ENCODE data around the gene ARMC7.

DNA sequence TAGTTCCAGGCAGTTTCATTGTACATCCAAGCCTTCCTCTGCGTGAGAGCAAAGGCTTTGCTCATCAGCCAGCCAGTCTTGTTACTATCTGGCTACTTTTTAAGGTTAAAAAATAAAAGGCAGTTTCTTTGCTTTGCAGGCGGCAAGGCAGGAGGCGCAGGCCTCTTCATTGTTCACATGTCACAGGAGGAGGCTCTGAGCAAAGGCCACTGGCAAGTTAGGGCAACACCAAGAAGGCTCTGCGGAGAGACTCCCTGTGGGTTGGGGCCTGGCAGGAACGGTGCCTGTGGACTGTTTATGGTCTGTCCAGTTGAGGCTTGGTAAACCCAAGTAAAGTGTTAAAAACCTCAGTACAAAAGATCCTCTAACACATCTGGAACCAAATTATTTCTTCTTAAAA lies 25.7 kb downstream of the ARMC7 start:
- no peak for TF ChIP-seq POLR2AphosphoS5 (IDR thresholded peaks at IDR 0.05)
- TF ChIP-seq, protein P1, sequence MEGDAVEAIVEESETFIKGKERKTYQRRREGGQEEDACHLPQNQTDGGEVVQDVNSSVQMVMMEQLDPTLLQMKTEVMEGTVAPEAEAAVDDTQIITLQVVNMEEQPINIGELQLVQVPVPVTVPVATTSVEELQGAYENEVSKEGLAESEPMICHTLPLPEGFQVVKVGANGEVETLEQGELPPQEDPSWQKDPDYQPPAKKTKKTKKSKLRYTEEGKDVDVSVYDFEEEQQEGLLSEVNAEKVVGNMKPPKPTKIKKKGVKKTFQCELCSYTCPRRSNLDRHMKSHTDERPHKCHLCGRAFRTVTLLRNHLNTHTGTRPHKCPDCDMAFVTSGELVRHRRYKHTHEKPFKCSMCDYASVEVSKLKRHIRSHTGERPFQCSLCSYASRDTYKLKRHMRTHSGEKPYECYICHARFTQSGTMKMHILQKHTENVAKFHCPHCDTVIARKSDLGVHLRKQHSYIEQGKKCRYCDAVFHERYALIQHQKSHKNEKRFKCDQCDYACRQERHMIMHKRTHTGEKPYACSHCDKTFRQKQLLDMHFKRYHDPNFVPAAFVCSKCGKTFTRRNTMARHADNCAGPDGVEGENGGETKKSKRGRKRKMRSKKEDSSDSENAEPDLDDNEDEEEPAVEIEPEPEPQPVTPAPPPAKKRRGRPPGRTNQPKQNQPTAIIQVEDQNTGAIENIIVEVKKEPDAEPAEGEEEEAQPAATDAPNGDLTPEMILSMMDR (IDR thresholded peaks at IDR 0.05): no peak

All from suprapubic skin (tissue), 3 donors.